Neural progenitor cell (in vitro differentiated cells): ENCODE results near the gene KRT79.

Source experiments
- CTCF ChIP-seq: fragments of 200-600 bp; sonication (generic); IDR thresholded peaks from 2 replicates; pipeline ENCODE4 v1.5.1; 2017; ENCODE audit warnings: antibody characterized with exemption, mild to moderate bottlenecking
- EZH2 ChIP-seq: fragments of 200-600 bp; sonication (generic); IDR thresholded peaks from 2 replicates; pipeline ENCODE4 v1.6.1; 2017; ENCODE audit warnings: antibody characterized with exemption, mild to moderate bottlenecking, moderate library complexity
- EZH2phosphoT487 ChIP-seq: fragments of 200-600 bp; sonication (generic); IDR thresholded peaks from 2 replicates; pipeline ENCODE4 v1.6.1; 2017; ENCODE audit warnings: antibody characterized with exemption

DNA sequence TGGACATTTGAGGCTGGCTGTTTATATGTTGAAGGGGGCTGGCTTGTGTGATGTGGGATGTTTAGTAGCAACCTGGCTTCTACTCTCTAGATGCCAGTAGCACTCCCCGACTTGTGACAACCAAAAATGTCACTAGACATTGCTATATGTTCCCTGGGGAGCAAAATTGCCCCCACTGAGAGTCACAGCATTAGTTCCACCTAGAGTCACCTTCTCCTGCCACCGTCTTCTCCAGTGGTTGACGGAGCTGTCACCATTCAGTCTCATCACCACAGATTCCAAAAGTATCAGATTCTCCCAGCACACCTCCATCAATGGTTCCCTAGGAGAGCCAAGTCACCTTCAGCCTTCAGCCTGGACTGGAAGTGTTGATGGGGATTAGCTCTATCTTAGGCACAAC lies 49.2 kb downstream of the KRT79 start:
- TF ChIP-seq CTCF, result no peak
- TF ChIP-seq EZH2, result no peak
- TF ChIP-seq EZH2phosphoT487, result no peak
